Pancreas (tissue), 10 donors: ENCODE results near the gene TNIK. TPM values are rescaled to one million over a fixed set of nuclear protein-coding genes. Genes with fewer than 3 reads are reported as not detected.

Experiments used
- ATAC-seq, 4 donors: fragments of 200-7000 bp; cut with Tn5 transposase; one replicate each; pipeline versions ENCODE4 v1.8.0 to v1.9.1; 2020; ENCODE audit warnings: mild to moderate bottlenecking in 4 of 4, moderate library complexity in 4 of 4
- DNase-seq, 6 donors: peaks; one replicate each; pipeline ENCODE4 v3.0.0-alpha.2; 2020
- FAIRE-seq: peaks from 2 replicates; lab custom pipeline; 2012; peaks lifted over from hg19 to GRCh38; lab: Jason Lieb, UNC
- H3K27ac ChIP-seq, 4 donors: fragments of 200-600 bp; sonication (generic); 1 replicate in 3 of 4; 2 replicates in 1 of 4; pipeline versions ENCODE4 v1.5.0 to v1.8.0; 2020
- H3K27me3 ChIP-seq, 4 donors: fragments of 200-600 bp; one replicate each; pipeline ENCODE4 v1.8.0; 2021
- H3K36me3 ChIP-seq, 3 donors: fragments of 200-600 bp; sonication (generic) in 1 of 3; one replicate each; pipeline versions ENCODE4 v1.5.0 to v1.8.0; 2020 to 2021
- H3K4me1 ChIP-seq, 3 donors: fragments of 200-600 bp; one replicate each; pipeline ENCODE4 v1.8.0; 2021
- H3K4me3 ChIP-seq, 4 donors: fragments of 200-600 bp; sonication (generic) in 2 of 4; one replicate each; pipeline versions ENCODE4 v1.5.0 to v1.8.0; 2020 to 2021
- H3K9me3 ChIP-seq, 4 donors: fragments of 200-600 bp; one replicate each; pipeline ENCODE4 v1.8.0; 2021
- WGBS, 2 donors: extraction: QIAGEN DNeasy Blood & Tissue Kit; methylation state at CpG; one replicate each; pipeline ENCODE4 v1.1.7; 2013; 5-methylcytosine and 5-hydroxymethylcytosine counted together
- intact Hi-C, 3 donors: fragments of 100-400 bp; cut with DNase I; formaldehyde crosslinking; loops; one replicate each; pipeline versions ENCODE4 v1.11.1 to v1.14.2; 2022
- polyA plus RNA-seq, 2 donors: library from polyadenylated mRNA; stranded (reverse); fragments of 200-250 nt; gene quantifications; one replicate each; pipeline ENCODE4 v1.2.3, GENCODE V29; 2013
- total RNA-seq, 6 donors: library from RNA; stranded (reverse); fragmentation: NEBNext Ultra II Directional in 4 of 6; extraction: Animal tissue kit (Norgen Biotek cat#: 25700) in 4 of 6; gene quantifications; one replicate each; pipeline versions ENCODE4 v1.2.1 to v1.2.4, GENCODE V29; 2021 to 2023
- TF ChIP-seq, protein P1 (sequence below), 4 donors: fragments of 200-600 bp; sonication (generic) in 3 of 4; IDR thresholded peaks; one replicate each; pipeline versions ENCODE4 v1.5.0 to v1.8.0; 2021; ENCODE audit warnings: antibody characterized with exemption in 4 of 4
- donor health status: healthy with polysubstance abuse.
- donor health status: DM: no; HTN: no; CAD: no; lungs with moderate emphysema.
- donor health status: DM: no; HTN: no; CAD: no.
- donor health status: control.
- donor health status: control.
- donor health status: Bipolar disorder and iron deficiency.
- donor health status: DM: yes; HTN: yes; CAD: no.
- donor health status: DM: no; HTN: no; CAD: no.
- donor health status: DM: no; HTN: no; CAD: no.
- donor health status: DM: yes; HTN: yes; CAD: no.

TNIK gene
- total and polyA plus RNA-seq, 8 donors: 3.5 to 13.6 (median 5.8) TPM

DNA sequence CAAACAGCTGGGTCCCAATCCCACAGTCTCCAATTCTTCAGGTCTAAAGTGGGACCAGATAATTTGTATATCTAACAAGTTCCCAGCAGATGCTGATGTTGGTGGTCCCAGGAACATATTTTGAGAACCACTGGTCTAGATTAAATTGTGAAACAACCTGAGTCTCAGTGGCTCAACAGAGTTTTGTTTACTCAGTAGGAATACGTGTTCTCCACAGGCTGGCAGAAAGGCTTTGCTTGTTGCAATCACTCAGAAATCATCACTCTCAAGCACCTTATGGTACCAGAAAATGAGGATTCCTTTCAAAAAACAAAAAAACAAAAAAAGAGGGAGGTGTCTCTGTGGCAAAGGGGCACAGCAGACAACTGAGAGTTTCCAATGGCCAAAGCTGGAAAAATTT lies 118.0 kb downstream of the TNIK start:
- no peak for FAIRE-seq
- intact Hi-C loops: loop anchor here in 1 of 3 donors (10.0 kb wide), 1 partner anchor 113 kb away; no protein-coding TSS in a partner anchor

DNA sequence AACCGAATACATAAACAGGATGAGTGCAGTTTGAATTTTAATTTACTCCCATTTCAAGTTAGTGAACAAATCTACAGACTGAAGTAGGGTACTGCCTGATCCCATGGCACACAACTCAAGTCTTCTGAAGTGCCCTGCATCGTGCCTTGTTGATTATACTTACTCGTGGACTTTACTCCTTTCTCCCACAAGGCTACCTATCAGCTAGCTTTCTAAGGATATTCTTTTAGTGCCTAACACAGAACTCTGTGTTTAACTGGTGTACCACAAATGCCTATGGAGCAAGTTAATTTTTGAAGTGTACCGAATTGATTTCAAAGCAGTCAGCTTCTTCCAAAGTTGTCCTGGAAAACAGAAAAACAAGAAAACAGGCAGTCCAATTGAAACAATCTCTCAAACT lies 119.8 kb downstream of the TNIK start:
- WGBS, 2 donors: 37 to 38% methylated on average over 4 of the region's 4 CpGs
- H3K36me3 ChIP-seq: no peaks in the 10 kb centered on the region
- intact Hi-C loops: loop anchor here in 1 of 3 donors (10.0 kb wide), 1 partner anchor 114 kb away; no protein-coding TSS in a partner anchor
- no peaks in the 10 kb centered on the region for H3K9me3 ChIP-seq
- H3K4me3 ChIP-seq: no peak overlapping the region
- H3K27ac ChIP-seq: peak overlapping the region in 1 of 4 donors; percentile 79
- peaks cover 13 to 41% (median 32%) of the 10 kb centered on the region in 3 donors for H3K4me1 ChIP-seq
- no peaks in the 10 kb centered on the region for H3K27me3 ChIP-seq
- FAIRE-seq (no peak), ATAC-seq (peak; percentile 17 to 69 (median 48)), DNase-seq (no peak)
- TF ChIP-seq, protein P1, sequence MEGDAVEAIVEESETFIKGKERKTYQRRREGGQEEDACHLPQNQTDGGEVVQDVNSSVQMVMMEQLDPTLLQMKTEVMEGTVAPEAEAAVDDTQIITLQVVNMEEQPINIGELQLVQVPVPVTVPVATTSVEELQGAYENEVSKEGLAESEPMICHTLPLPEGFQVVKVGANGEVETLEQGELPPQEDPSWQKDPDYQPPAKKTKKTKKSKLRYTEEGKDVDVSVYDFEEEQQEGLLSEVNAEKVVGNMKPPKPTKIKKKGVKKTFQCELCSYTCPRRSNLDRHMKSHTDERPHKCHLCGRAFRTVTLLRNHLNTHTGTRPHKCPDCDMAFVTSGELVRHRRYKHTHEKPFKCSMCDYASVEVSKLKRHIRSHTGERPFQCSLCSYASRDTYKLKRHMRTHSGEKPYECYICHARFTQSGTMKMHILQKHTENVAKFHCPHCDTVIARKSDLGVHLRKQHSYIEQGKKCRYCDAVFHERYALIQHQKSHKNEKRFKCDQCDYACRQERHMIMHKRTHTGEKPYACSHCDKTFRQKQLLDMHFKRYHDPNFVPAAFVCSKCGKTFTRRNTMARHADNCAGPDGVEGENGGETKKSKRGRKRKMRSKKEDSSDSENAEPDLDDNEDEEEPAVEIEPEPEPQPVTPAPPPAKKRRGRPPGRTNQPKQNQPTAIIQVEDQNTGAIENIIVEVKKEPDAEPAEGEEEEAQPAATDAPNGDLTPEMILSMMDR (IDR thresholded peaks at IDR 0.05): no peak

More for the DNA sequence above, 118.0 kb downstream of the TNIK start:
- ATAC-seq (no peak), DNase-seq (no peak)
- Histone ChIP-seq H3K36me3 (no peaks in the 10 kb centered on the region), H3K4me1 (peaks cover 9 to 25% (median 19%) of the 10 kb centered on the region in 3 donors), H3K27me3 (no peaks in the 10 kb centered on the region), H3K27ac (no peak overlapping the region), H3K9me3 (no peaks in the 10 kb centered on the region), H3K4me3 (no peak overlapping the region)
- 59 to 63% methylated on average over 1 of the region's 1 CpG for WGBS, 2 donors
- TF ChIP-seq, protein P1 (IDR thresholded peaks at IDR 0.05): no peak

DNA sequence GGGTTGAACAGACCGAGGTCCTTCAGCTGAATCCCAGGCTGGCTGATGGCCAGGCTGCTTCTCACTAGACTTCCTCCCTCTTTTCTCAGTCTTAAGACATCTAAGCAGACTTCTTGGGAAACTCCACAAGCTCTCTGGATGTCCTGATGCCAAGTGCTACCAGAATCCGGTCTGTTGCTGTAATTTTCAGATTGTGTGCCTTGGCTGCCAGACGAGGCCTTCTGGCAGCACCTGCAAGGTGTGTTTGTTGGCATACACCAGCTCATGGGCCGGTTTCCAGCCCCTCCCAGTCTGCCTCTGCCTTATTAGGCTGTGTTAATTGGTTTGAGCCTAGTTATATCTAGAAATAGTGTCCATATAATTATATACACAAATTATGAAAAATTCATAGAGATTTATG lies 120.6 kb downstream of the TNIK start:
- no peaks in the 10 kb centered on the region for H3K36me3 ChIP-seq
- peak overlapping the region; percentile 19 to 86 (median 58) for H3K27ac ChIP-seq
- TF ChIP-seq, protein P1 (IDR thresholded peaks at IDR 0.05): no peak
- 10 to 13% methylated on average over 4 of the region's 4 CpGs for WGBS, 2 donors
- ATAC-seq (peak; percentile 73 to 93 (median 88)), FAIRE-seq (no peak), DNase-seq (peak; percentile 84 to 92 (median 90))
- peaks cover 13 to 48% (median 39%) of the 10 kb centered on the region in 3 donors for H3K4me1 ChIP-seq
- intact Hi-C loops: no loop called here
- no peaks in the 10 kb centered on the region for H3K27me3 ChIP-seq
- no peak overlapping the region for H3K4me3 ChIP-seq
- H3K9me3 ChIP-seq: no peaks in the 10 kb centered on the region

GRCh38 chr3:171336406-171336805 lies 123.8 kb downstream of the TNIK start:
- Histone ChIP-seq H3K4me3 (no peak overlapping the region), H3K36me3 (no peaks in the 10 kb centered on the region), H3K27me3 (no peaks in the 10 kb centered on the region), H3K9me3 (no peaks in the 10 kb centered on the region), H3K27ac (peak overlapping the region in 2 of 4 donors; percentile 68 to 82), H3K4me1 (peaks cover 13 to 55% (median 45%) of the 10 kb centered on the region in 3 donors)
- no peak for DNase-seq
- no peak for FAIRE-seq
- ATAC-seq: no peak
- intact Hi-C loops: no loop called here
- TF ChIP-seq, protein P1 (IDR thresholded peaks at IDR 0.05): no peak
- 8 to 14% methylated on average over 1 of the region's 1 CpG for WGBS, 2 donors

DNA sequence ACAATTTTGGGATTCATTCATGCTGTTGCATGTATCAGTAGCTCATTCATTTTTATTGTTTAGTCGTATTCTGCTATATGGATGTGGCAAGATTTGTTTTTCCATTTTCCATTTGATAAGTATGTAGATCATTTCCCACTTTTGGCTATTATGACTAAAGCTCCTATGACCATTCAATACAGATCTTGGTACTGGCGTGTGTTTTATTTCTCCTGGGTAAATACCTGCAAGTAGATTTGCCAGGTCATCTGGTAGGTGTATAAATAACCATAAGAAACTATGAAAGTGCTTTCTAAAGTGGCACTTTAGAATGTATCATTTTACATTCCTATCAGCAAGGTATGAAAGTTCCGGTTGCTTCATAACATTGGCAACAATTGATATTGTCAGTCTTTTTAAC lies 124.6 kb downstream of the TNIK start:
- peak; percentile 6 to 65 (median 34) for ATAC-seq
- no peak for FAIRE-seq
- WGBS, 2 donors: 35 to 44% methylated on average over 3 of the region's 3 CpGs

More for the DNA sequence above, 124.6 kb downstream of the TNIK start:
- Histone ChIP-seq H3K27ac (peak overlapping the region; percentile 25 to 82 (median 53)), H3K4me1 (peaks cover 13 to 51% (median 41%) of the 10 kb centered on the region in 3 donors), H3K4me3 (no peak overlapping the region), H3K36me3 (no peaks in the 10 kb centered on the region), H3K9me3 (no peaks in the 10 kb centered on the region), H3K27me3 (no peaks in the 10 kb centered on the region)
- no peak for DNase-seq
- TF ChIP-seq, protein P1 (IDR thresholded peaks at IDR 0.05): no peak
- intact Hi-C loops: no loop called here
